Right lung (tissue), 5 donors: Measurements from ENCODE around the gene GABBR2. TPM values are rescaled to one million over a fixed set of nuclear protein-coding genes. Genes with fewer than 3 reads are reported as not detected.

ENCODE experiments used
- DNase-seq, 2 donors: peaks; one replicate each; pipeline ENCODE4 v3.0.0-alpha.2; 2013
- polyA plus RNA-seq, 5 donors: library from polyadenylated mRNA; unstranded; fragments of 120-200 nt; gene quantifications; one replicate each; pipeline versions ENCODE4 v1.2.1 to v1.2.3, GENCODE V29; 2013; ENCODE audit warnings: inconsistent platforms in 1 of 5, low replicate concordance in 1 of 5; ENCODE audit not compliant: insufficient read length in 5 of 5, insufficient read depth in 1 of 5

The GABBR2 gene
- polyA plus RNA-seq, 5 donors: 0.48 to 1.4 (median 0.99) TPM

DNA sequence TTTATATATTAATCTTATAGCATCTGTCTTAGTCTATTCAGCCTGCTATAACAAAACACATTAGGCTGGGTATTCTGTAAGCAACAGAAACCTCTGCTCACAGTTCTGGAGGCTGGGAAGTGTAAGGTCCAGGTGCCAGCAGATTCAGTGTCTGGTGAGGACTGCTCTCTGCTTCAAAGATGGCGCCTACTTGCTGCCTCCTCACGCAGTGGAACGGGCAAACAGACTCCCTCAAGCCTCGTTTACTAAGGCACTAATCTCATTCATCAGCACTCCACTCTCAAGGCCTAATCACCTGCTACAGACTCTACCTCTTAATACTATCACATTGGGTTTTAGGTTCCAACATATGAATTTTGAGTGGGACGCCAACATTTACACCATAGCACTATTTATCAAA lies 448.1 kb downstream of the GABBR2 start:
- DNase-seq: no peak

DNA sequence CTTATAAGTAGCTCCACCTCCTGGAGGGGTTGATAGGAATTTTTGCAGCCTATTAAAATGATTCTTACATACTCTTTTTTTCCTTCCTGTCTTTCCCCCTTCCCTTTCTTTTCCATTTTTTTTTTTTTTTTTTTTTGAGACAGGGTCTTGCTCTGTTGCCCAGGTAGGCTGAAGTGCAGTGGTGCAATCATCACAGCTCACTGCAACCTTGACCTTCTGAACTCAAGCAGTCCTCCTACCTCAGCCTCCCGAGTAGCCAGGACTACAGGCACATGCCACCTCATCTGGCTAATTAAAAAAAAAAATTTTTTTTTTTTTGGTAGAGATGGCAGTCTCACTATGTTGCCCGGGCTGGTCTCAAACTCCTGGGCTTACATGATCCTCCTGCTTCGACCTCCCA lies 448.9 kb downstream of the GABBR2 start:
- DNase-seq: no peak

DNA sequence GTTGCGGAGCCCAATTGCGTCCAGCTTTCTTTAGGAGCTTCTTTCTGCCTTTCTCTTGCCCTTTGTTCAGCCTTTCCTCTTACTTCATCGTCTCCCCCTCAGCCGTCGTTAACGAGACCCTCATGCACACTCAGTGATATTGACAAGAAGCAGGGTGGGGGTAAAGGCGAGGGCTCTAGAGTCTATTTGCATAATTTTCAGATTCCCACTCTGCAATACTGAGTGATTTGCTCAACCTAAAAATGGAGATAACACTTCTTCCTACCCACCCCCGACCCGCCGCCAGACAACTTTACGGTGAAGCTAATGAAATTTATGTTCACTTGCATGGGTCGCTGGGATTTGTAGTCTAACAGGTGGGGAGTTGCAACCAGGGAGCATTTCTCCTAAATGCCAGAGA lies 452.0 kb downstream of the GABBR2 start:
- no peak for DNase-seq

DNA sequence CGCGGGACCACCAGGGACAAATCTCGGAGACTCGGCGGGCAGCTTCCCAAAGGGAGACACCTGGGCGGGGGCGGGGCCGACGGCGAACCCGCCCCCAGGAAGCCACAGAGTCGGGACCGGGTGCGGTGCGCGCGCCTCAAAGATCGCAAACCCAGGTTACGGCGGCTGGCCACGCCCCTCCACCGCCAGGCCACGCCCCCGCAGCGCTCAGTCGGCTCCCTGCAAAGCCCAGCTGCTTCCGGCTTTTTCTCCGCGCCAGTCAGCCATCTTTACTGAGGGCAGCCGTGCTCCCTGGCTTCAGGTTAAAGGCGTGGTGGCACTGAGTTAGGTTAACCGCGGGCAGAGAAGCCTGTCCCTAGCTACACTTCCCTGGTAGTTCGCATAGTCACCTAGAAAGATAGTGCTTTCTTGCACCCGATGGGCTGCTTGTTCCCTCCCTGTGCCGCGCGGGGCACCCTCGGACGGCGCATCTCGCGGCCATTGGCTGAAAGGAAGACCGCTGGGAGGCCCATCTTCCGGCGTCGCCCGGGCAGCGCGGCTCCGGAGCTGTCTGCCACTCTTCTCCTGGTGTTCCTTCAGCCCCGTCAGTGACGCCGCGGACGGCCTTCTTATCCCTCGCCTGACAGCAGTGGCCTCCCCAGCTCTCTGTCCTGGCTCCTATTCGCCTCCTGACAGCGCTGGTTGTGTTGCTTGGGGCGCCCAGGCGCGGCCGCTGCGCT lies 453.0 kb downstream of the GABBR2 start, which contains the start of gene TBC1D2:
Gene TBC1D2 (minus strand): TSS at position 72 of the 719 bp plus-strand sequence. CDS start 108 bp downstream, outside the sequence.
- DNase-seq: peak; percentile 96 to 97

DNA sequence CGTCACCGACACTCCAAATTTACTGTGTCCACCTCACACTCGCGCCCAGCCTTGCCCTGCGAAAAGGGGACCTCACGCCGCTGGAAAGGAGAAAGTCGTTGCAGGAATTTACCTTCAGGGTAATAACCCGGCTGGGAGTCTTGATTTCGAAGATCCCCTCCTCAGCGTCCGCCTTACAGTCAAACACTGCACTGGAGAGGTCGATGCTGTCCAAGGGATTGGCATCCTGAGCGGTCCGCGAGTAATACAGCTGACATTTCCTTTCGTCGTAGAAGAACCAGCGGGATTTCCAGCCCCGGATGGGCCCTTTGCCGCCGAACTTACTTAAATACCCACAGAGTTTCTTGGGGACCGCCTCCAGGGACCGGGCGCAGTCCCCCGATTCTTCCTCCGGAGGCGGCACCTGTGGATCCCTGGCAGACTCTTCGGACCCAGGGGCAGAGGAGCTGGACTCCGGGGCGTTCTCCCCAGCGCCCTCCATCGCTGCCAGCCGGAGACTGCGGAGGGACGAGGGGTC lies 453.6 kb downstream of the GABBR2 start:
- DNase-seq: peak in 1 of 2 donors; percentile 25

DNA sequence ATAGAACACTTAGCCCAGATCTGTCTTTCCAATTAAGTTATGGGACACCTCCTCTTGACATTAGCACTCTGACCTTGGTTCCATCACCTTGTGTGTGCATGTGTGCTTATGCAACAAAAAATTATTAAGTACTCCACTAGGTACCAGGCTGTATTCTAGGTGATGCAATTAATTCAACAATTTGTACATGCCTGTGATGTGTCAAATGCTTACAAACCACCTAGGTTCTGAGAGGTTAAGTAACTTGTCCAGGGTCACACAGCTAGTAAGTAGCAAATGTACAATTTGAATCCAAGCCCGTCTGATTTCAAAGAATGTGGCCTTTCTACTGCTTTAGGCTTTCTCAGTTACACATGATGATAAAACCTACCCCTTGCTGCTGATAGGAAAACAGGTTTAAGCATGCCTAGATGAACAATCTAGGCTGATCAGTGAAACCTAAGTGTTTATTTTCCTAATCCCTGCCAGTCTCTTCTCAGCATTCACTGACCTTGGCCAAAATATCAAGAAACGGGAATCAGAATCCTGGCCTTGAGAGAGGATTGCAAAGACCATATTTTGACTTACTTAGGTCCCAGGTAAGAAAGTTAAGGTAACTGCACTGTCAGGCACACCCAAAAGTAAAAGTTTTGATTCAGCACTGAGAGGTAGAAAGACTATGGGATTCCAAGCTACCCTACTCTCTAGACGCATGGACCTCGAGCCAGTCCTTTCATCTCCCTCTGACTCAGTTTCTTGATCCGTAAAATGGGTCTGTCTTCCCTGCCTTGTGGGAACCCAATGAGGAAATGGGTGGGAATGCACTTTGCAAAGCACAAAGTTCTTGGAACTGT lies 454.3 kb downstream of the GABBR2 start:
- no peak for DNase-seq

DNA sequence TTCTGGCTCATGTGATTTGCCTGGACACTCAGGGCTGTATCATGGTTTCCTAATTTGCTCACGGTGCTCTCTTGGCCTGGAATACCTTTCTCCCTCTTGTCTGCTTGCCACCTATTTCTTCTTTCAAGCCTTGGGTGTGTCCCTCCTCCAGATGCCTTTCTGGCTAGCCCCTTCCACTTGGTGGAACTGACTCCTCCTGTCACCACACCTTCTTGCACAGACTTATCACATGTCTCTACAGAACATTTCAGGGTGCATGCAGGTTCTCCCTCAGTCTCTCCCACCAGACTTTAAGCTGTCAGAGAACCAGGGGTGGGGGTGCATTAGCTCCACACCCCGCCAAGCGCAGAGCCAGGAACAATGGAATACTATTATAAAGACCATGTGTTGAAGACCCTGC lies 455.2 kb downstream of the GABBR2 start:
- DNase-seq: no peak

DNA sequence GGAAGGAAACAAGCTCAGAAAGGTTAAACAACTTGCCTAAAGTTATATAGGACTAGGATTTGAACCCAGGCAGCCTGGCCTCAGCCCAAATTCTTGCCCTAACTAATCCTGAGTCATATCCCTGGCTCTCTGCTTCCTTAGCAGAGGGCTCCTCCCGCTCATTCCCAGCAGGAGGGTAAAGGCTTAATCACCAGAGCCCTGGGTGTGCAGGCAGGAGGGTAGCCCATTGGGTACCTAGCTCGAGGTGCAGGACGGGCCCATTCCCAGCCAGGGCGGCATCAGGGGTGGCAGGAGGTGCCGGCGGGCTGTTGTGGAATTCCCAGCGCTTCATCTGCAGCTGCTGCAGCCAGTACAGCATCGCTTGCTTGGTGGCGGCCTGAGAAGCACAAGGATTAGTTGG lies 457.2 kb downstream of the GABBR2 start:
- DNase-seq: no peak

DNA sequence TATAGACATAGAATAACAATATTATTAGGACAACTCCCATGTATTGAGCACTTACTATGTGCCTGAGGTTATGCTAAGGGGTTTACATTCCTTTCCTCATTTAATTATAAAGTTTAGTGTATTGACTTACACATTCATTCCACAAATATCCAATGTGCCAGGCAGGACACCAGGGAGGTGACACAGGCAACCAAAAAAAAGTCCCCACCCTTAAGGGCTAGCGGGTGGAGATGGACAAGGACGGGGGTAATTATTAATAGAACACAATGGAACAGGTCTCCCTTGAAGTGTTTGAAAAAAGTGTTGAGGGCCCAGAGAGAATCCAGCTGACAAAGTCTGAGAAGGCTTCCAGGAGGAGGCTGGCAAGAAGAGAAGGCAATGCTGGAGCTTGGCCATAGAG lies 459.0 kb downstream of the GABBR2 start:
- no peak for DNase-seq

DNA sequence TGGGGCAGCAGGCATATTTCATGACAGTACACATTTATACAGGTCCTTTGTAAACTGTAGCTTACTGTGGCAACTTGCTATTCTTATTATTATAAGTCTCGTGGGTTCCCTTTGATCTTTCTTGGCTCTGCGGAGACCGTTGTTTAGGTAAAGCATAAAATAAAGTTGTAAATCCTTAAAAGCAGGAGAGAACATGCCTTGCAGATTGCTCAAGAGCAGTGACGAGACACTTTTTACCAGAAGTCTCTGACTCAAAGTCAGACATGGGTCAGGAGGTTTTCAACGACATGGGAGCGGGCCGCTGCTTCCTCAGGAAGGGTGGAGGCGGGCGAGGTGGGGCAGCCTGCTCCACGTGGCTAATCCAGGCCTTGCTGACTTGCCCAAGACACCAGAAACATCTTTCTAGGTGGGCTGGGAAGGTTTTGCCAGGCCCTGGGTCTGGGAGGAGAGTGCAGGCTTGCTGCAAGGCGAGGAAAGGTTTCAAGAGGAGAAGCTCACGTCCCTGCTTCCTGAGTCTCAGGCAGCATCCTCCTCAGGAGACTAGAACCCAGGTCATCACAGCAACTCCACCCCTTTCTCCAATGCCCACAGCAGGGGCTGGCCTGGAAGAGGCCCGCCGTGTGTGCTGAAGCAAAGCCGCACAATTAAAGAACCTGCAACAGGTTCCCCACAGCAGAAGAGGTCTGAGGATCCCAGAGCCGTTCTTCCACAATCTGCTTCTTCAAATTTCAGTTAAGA lies 459.8 kb downstream of the GABBR2 start:
- no peak for DNase-seq

DNA sequence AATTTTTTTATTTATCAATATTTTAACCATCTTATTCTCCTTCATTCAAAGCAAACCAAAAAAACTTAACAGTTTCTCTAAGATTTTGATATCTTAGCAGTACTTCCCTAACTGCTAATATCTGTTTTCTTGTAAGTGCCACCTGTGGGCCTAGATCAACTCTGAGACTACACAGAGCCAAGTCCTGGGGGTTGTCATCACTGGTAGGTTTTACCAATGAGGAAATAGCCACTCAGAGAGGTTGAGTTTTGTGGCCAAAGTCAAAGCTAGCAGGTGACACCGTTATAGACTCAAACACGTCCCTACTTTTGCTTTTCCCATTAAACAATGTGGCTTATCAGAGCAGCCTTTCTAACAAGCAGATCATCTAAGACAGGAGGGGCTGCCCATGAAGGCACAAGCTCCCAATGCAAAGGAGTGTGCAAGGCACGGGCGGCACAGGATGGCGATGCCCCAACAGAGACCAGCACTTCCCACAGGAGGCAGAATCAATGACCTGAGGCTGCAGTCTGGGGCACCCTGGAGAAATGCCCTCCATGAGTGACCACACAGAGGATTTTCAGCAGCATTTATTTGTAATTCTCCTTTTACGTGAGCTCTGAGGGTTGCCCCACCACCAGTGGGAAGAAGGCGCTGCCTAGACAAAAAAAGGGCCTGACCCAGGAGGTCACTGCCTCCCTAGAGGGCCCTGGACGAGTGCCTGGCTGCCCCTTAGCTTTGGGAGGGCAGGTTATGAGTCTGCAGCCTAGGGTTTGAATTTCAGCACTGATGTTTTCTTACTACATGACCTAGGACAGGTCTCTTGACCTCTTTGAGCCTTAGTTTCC lies 460.7 kb downstream of the GABBR2 start:
- no peak for DNase-seq

DNA sequence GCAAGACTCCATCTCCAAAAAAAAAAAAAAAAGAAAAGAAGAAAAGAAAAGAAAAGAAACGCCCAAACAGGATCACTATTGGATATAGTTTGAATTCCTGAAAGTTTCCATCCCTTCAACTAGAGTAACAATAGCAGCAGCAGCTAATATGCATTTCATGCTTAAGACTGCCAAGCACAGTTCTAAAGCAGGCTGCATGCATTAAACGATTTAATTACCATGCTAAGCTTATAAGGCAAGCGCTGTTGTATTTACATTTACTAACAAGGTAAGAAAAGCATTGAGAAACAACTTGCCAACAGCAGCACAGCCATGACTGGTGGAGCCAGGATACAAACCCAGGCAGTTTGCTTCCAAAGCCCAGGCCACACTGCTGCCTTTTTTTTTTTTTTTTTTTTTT lies 466.3 kb downstream of the GABBR2 start:
- no peak for DNase-seq

DNA sequence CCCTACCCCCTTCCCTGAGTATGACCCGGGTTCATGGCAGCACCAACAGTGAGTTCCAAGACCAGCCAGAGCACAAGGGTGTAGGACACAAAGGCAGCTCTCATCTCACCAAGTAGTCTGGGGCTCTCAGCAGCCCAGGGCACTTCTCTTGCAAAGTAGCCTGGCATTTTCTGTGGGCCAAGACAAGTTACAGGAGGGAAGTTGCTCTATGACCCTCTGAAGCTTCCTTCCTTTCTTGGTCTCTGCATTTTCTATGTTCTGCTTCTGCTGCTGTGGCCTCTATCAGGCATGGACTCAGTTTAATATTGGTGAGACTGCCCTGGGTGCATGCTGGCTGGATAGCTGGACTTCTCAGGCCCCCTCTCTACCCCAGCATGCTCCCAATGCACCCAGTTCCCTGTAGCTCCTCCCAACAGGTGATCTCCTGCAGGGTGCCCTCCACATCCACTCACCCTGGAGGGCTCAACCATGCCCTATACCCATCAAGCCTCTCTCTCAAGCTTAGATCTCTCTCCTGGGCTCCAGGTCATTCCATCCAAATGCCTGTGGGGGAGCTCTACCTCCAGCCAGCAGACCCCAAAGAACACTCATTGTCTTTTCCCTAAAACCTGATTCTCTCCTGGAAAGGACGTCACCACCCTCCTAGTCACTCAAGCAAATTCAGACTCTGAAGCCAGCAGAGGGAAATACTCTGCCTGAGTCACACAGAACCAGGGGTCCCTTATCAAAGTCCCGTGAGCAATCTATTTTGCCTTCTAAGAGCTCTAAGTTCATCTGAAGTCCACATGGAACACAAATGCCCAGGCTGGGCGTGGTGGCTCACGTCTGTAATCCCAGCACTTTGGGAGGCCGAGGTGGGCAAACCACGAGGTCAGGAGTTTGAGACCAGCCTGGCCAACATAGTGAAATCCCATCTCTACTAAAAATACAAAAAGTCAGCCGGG lies 467.1 kb downstream of the GABBR2 start:
- no peak for DNase-seq

DNA sequence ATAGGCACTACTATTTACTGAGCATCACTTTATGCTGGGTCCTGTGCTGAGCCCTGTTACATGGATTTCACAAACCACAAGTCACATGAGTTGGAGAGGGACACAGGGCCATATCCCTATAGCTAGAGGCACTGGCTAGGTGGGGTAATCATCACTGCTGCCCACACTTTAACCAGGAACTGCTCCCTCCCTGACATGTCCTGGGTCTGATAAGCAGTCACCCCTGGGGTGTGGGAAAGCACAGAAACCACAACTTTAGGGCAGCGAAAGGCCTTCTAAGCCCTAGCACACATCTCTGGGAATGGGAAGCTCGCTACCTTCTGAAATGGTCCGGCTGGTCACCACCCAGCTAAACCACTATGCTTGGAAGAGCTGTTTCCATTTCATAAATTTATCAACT lies 468.3 kb downstream of the GABBR2 start:
- DNase-seq: no peak

Other genes with a start within 250 kb of the GABBR2 start
- gene ANKS6, start 87.6 kb upstream of the GABBR2 start, polyA plus RNA-seq: 10 to 100 TPM; 19.7 to 30.1 (median 25.7) TPM
- 10 to 100 TPM; 16.2 to 22.1 (median 21.0) TPM for gene GALNT12, start 98.7 kb upstream of the GABBR2 start, polyA plus RNA-seq
- gene COL15A1, start 235.0 kb upstream of the GABBR2 start, polyA plus RNA-seq: 10 to 100 TPM in 1 of 5 donors, 1 to 10 TPM in 4; 1.7 to 12.0 (median 8.1) TPM